GM12801 (cell line): ENCODE results near the gene SHISAL1.

Experiments
- TF ChIP-seq, protein P1 (sequence below): IDR thresholded peaks from one replicate; pipeline ENCODE4 v1.5.1; 2011; ENCODE audit warnings: control low read depth; ENCODE audit not compliant: insufficient read length; ENCODE audit errors: extremely low read depth

SHISAL1 gene

DNA sequence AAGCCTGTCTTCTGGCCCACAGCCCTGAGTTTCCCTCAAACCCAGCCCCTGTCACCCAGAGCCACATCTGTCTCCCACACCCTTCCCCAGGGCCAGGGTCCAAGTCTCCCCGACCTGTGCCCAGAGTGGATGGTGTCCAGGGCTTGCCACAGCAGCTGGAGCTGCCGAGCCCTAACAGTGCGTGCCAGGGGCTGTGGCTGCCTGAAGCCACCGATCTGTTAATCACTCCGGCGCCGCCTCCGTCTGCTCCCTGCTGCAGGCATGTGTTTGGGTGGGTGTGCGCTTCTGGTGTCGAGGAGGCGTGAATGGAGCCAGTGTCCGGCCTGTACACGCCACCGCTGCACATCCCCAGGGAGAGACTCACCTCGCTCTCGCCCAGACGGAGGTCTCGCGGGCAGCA lies 26.1 kb downstream of the SHISAL1 start:
- TF ChIP-seq, protein P1, sequence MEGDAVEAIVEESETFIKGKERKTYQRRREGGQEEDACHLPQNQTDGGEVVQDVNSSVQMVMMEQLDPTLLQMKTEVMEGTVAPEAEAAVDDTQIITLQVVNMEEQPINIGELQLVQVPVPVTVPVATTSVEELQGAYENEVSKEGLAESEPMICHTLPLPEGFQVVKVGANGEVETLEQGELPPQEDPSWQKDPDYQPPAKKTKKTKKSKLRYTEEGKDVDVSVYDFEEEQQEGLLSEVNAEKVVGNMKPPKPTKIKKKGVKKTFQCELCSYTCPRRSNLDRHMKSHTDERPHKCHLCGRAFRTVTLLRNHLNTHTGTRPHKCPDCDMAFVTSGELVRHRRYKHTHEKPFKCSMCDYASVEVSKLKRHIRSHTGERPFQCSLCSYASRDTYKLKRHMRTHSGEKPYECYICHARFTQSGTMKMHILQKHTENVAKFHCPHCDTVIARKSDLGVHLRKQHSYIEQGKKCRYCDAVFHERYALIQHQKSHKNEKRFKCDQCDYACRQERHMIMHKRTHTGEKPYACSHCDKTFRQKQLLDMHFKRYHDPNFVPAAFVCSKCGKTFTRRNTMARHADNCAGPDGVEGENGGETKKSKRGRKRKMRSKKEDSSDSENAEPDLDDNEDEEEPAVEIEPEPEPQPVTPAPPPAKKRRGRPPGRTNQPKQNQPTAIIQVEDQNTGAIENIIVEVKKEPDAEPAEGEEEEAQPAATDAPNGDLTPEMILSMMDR = no peak

DNA sequence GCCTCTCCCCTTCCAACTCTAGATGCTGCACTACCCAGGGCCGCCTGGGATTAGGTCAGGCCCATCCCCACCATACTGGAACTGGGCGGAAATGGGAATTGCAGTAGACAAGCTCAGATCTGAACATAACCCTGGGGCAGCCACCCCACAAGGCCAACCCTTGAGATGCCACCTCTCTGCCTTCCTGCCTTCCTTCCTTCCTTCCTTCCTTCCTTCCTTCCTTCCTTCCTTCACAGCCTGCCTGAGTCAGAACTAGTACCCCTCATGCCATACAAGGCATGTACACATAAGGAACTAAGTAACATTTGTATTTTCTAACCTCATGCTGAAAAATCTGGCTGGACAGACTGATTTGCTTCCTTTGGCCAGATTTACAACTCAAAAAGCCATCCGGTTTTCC lies 28.0 kb downstream of the SHISAL1 start:
- TF ChIP-seq, protein P1 = no peak

DNA sequence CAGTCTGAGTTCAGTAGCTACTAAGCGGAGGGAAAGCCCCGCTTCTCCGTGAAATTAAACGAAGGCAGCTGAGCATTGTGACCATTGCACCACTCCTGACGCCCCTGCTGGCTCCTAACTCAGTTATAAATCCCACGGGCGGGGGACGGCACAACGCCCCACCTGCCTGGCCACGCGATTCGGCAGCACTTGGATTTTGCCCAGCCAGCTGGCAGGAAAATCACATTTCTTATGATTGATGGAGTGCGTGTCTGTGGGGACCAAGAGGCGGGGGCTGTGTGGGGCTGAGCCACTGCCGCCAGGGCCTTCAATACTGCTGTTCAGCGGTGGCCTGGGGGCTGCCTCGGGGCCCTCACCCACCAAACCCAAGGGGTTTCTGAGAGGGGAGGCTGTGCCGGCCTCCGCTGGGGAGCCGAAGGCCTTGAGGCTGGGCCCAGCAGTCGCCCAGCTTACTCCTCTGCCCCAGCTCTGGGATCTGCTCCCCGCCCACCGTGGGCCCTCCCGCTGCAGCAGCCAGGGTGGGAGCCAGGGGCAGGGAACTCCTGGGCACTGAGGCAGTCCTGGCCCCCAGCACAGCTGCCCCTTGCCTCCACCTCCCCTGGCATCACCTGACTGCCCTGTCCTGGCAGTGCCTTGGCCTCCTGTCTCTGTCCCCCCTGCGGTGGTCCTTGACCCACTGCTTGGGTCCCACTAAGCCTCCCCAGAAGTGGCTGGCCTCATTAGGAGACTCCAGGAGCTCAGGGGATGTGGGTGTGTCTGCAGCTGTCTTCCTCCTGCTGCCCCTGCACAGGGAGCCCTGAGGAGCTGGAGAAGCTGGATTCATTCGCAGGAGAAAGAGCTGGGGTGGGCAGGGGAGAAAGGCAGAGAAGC lies 30.7 kb downstream of the SHISAL1 start:
- TF ChIP-seq, protein P1 = no peak

DNA sequence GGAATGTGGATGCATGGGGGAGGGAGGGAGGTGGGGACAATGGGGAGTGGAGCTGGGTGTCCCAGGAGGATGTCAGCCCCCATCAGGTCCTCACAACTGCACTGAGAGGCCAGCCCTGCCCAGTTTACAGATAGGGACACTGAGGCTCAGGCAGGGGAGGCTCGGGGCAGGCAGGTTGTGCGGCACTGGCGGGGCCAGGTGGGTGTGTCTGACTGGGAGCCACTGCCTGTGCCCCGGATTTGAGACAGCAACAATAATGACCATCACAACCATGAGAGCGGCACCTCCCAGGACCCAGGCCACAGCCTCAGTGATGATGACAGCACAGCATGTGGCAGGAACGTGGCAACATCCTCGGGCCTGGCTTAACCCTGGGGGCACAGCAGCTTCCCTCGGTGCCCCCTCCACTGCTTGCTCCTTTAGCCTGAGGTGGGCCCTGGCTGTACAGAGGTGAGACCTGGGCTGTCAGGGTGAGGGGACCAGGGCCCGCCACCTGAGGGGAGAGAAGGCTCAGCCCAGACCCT lies 32.0 kb downstream of the SHISAL1 start:
- TF ChIP-seq, protein P1 = no peak

DNA sequence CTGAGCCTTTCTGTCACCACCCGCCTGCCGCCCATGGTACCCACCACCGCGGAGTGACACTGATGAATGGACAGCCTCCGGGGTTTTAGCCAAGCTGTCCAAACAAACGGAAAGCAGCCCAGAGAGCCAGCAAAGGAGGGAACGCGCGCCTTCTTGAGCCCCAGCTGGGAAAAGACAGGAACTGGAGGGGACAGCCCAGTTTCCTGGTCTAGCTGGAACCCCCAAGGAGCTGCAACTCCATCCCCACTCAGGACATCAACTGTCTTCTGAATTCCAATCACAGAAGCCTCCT lies 33.7 kb downstream of the SHISAL1 start:
- TF ChIP-seq, protein P1 = no peak

DNA sequence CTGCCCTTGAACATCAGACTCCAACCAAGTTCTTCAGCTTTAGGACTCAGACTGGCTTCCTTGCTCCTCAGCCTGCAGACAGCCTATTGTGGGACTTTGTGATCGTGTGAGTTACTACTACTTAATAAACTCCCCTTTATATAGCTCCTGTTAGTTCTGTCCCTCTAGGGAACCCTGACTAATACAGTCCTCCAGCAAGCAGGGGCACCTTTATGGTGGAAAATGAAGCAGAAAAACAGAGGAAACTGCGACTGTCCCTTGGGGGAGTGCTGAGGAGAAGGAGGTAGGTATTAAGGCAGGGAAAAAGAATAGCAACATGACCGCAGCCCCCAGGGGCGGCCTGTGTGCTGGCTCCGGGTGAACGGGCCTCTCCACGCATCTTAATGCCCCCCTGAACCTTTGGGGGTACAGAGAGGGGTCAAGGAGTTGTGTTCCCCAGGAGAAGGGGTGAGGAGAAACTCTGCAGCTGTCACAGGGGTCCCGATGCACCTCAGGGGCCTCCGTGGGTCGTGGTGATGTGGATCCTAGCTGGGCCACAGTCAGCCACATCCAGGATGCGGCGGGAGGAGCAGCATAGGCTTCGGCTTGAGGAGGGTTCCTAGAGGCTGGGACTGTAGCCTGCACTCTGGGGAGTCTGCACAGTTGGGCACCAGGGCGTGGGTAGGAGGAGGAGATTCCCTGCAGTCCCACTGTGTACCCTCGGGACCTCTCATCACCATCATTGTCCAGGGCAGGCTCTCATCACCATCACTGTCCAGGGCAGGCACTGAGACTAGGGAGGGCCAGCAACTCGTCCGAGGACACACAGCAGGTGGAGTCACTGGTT lies 34.3 kb downstream of the SHISAL1 start:
- TF ChIP-seq, protein P1 = no peak

DNA sequence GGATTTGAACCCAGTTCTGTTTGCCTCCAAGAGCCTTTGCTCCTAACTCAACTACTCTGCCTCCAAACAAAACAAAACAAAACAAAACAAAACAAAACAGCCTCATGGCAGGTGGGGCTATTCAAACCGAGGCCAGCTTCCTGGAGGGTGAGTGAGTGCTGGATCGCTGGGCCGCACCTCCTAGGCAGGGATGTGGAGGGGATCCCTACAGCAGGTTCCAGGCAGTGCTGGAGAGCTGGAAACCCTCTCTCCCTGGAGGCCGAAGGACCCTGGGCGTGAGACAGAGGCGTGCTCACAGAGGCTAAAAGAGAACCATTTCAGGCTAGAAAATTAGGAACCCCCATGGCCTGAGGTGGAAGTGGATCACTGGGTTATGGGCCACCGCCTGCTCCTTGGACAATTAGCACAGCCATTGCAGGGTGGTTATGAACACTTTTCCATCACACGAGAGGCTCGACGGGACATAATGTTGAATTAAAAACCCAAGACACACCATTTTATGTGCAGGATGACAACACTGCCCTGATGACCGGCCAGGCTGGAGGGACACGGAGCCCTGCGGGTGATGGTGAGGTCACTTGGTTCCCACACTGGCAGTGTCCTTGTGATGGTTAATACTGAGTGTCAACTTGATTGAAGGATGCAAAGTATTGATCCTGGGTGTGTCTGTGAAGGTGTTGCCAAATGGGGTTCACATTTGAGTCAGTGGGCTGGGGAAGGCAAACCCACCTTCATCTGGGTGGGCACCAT lies 35.2 kb downstream of the SHISAL1 start:
- TF ChIP-seq, protein P1 = no peak
